Ishikawa (cell line): ENCODE results near the gene KRT17.

Experiments used
- CREB1 ChIP-seq: IDR thresholded peaks from 2 replicates; pipeline ENCODE4 v1.6.1; 2012; ENCODE audit warnings: low read depth
- EGR1 ChIP-seq: IDR thresholded peaks from 2 replicates; pipeline ENCODE4 v1.6.1; 2012
- MAX ChIP-seq: IDR thresholded peaks from 2 replicates; pipeline ENCODE4 v1.6.1; 2012
- TAF1 ChIP-seq: IDR thresholded peaks from 2 replicates; pipeline ENCODE4 v1.6.1; 2012; ENCODE audit warnings: low read depth, mild to moderate bottlenecking
- TEAD4 ChIP-seq: IDR thresholded peaks from 2 replicates; pipeline ENCODE4 v1.6.1; 2012
- TF ChIP-seq, protein P1 (sequence below): IDR thresholded peaks from 2 replicates; pipeline ENCODE4 v1.6.1; 2012; ENCODE audit warnings: low read depth, mild to moderate bottlenecking

- TF ChIP-seq MAX (no peak), TEAD4 (no peak), EGR1 (no peak), CREB1 (no peak), TAF1 (no peak)
- TF ChIP-seq, protein P1, sequence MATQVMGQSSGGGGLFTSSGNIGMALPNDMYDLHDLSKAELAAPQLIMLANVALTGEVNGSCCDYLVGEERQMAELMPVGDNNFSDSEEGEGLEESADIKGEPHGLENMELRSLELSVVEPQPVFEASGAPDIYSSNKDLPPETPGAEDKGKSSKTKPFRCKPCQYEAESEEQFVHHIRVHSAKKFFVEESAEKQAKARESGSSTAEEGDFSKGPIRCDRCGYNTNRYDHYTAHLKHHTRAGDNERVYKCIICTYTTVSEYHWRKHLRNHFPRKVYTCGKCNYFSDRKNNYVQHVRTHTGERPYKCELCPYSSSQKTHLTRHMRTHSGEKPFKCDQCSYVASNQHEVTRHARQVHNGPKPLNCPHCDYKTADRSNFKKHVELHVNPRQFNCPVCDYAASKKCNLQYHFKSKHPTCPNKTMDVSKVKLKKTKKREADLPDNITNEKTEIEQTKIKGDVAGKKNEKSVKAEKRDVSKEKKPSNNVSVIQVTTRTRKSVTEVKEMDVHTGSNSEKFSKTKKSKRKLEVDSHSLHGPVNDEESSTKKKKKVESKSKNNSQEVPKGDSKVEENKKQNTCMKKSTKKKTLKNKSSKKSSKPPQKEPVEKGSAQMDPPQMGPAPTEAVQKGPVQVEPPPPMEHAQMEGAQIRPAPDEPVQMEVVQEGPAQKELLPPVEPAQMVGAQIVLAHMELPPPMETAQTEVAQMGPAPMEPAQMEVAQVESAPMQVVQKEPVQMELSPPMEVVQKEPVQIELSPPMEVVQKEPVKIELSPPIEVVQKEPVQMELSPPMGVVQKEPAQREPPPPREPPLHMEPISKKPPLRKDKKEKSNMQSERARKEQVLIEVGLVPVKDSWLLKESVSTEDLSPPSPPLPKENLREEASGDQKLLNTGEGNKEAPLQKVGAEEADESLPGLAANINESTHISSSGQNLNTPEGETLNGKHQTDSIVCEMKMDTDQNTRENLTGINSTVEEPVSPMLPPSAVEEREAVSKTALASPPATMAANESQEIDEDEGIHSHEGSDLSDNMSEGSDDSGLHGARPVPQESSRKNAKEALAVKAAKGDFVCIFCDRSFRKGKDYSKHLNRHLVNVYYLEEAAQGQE: no peak
Observed at GRCh38 chr17:41580244-41580575, 44.2 kb downstream of the KRT17 start.
